ENCODE results near the gene DEFB132. TPM values are rescaled to one million over a fixed set of nuclear protein-coding genes. Genes with fewer than 3 reads are reported as not detected.
"Not testable (repeated sequence)": the region's sequence is repeated elsewhere in the genome, so short reads cannot be mapped to it uniquely, and the experiment has no call there.

The DEFB132 gene
- total RNA-seq, result not detected

- intact Hi-C loops (cut with micrococcal nuclease), result no loop called here
- Mint-ChIP-seq H3K27me3 (ENCODE audit: low read depth) (no peaks in the 10 kb centered on the region), H3K27ac (peak within 1 kb of the TSS; percentile 21), H3K4me3 (no peak within 1 kb of the TSS), H3K9me3 (no peaks in the 10 kb centered on the region), H3K4me1 (ENCODE audit: low read depth) (peaks cover 13% of the 10 kb centered on the region), H3K36me3 (ENCODE audit: low read depth) (no peaks in the 10 kb centered on the region)
- DNase-seq, result no peak
- CTCF ChIA-PET, result interaction anchor here (1.2 to 3.0 kb wide), 3 partner anchors 9 to 49 kb away, joined by 3 to 11 read pairs (median 5); no protein-coding TSS in a partner anchor
Observed at GRCh38 chr20:257419-257818, at the start of gene DEFB132. DEFB132 (plus strand) TSS chr20:257724; CDS start chr20:257779, 55 bp downstream.

GRCh38 chr20:208942-209566 is 48.5 kb upstream of the DEFB132 start:
- no peak overlapping the region for H3K4me3 Mint-ChIP-seq
- no peaks in the 10 kb centered on the region for H3K4me1 Mint-ChIP-seq (ENCODE audit: low read depth)
- no peaks in the 10 kb centered on the region for H3K27me3 Mint-ChIP-seq (ENCODE audit: low read depth)
- no peaks in the 10 kb centered on the region for H3K9me3 Mint-ChIP-seq
- CTCF ChIA-PET, result interaction anchor here (0.9 to 6.7 kb wide), 5 partner anchors 30 to 122 kb away, joined by 3 to 44 read pairs (median 3); no protein-coding TSS in a partner anchor
- no peak overlapping the region for H3K27ac Mint-ChIP-seq
- intact Hi-C loops (cut with micrococcal nuclease), result loop anchor here (1.0 kb wide), 2 partner anchors 58 to 121 kb away; no protein-coding TSS in a partner anchor
- no peaks in the 10 kb centered on the region for H3K36me3 Mint-ChIP-seq (ENCODE audit: low read depth)
- DNase-seq, result peak; percentile 41

- Mint-ChIP-seq H3K27me3 (ENCODE audit: low read depth) (no peaks in the 10 kb centered on the region), H3K27ac (no peak overlapping the region), H3K36me3 (ENCODE audit: low read depth) (no peaks in the 10 kb centered on the region), H3K9me3 (no peaks in the 10 kb centered on the region), H3K4me1 (ENCODE audit: low read depth) (no peaks in the 10 kb centered on the region), H3K4me3 (no peak overlapping the region)
- CTCF ChIA-PET, result interaction anchor here (0.8 to 2.1 kb wide), 8 partner anchors 15 to 120 kb away, joined by 3 to 13 read pairs (median 4); partner anchors contain the start of gene DEFB129
- intact Hi-C loops (cut with micrococcal nuclease), result no loop called here
- DNase-seq, result no peak
Observed at GRCh38 chr20:210809-211502, 46.6 kb upstream of the DEFB132 start.

- intact Hi-C loops (cut with micrococcal nuclease), result no loop called here
- no peak overlapping the region for H3K27ac Mint-ChIP-seq
- H3K36me3 Mint-ChIP-seq (ENCODE audit: low read depth), result no peaks in the 10 kb centered on the region
- no peaks in the 10 kb centered on the region for H3K9me3 Mint-ChIP-seq
- CTCF ChIA-PET, result interaction anchor here (0.7 to 1.9 kb wide), 4 partner anchors 14 to 52 kb away, joined by 3 to 10 read pairs (median 4); no protein-coding TSS in a partner anchor
- no peak for DNase-seq
- no peaks in the 10 kb centered on the region for H3K27me3 Mint-ChIP-seq (ENCODE audit: low read depth)
- H3K4me3 Mint-ChIP-seq, result no peak overlapping the region
- no peaks in the 10 kb centered on the region for H3K4me1 Mint-ChIP-seq (ENCODE audit: low read depth)
Observed at GRCh38 chr20:214383-214782, 43.1 kb upstream of the DEFB132 start.

GRCh38 chr20:215796-216195 is 41.7 kb upstream of the DEFB132 start:
- H3K36me3 Mint-ChIP-seq (ENCODE audit: low read depth), result no peaks in the 10 kb centered on the region
- H3K27me3 Mint-ChIP-seq (ENCODE audit: low read depth), result peaks cover 4% of the 10 kb centered on the region
- no peak for DNase-seq
- H3K4me3 Mint-ChIP-seq, result no peak overlapping the region
- H3K9me3 Mint-ChIP-seq, result no peaks in the 10 kb centered on the region
- H3K27ac Mint-ChIP-seq, result no peak overlapping the region
- CTCF ChIA-PET, result interaction anchor here (1.3 to 1.4 kb wide), 2 partner anchors 51 to 115 kb away, joined by 3 to 4 read pairs; no protein-coding TSS in a partner anchor
- H3K4me1 Mint-ChIP-seq (ENCODE audit: low read depth), result no peaks in the 10 kb centered on the region
- intact Hi-C loops (cut with micrococcal nuclease), result no loop called here

- H3K27ac Mint-ChIP-seq, result no peak overlapping the region
- no peak for DNase-seq
- H3K36me3 Mint-ChIP-seq (ENCODE audit: low read depth), result no peaks in the 10 kb centered on the region
- no peaks in the 10 kb centered on the region for H3K9me3 Mint-ChIP-seq
- H3K4me1 Mint-ChIP-seq (ENCODE audit: low read depth), result no peaks in the 10 kb centered on the region
- peaks cover 4% of the 10 kb centered on the region for H3K27me3 Mint-ChIP-seq (ENCODE audit: low read depth)
- intact Hi-C loops (cut with micrococcal nuclease), result no loop called here
- CTCF ChIA-PET, result interaction anchor here (0.6 to 1.4 kb wide), 4 partner anchors 9 to 126 kb away, joined by 3 to 5 read pairs (median 4); no protein-coding TSS in a partner anchor
- no peak overlapping the region for H3K4me3 Mint-ChIP-seq
Observed at GRCh38 chr20:217266-217665, 40.3 kb upstream of the DEFB132 start.

- intact Hi-C loops (cut with micrococcal nuclease), result no loop called here
- Mint-ChIP-seq H3K9me3 (no peaks in the 10 kb centered on the region), H3K27me3 (ENCODE audit: low read depth) (peaks cover 4% of the 10 kb centered on the region)
Observed at GRCh38 chr20:219290-220115, 38.0 kb upstream of the DEFB132 start.

GRCh38 chr20:221258-221830 is 36.2 kb upstream of the DEFB132 start:
- Mint-ChIP-seq H3K27me3 (ENCODE audit: low read depth) (peaks cover 4% of the 10 kb centered on the region), H3K4me1 (ENCODE audit: low read depth) (peaks cover 5% of the 10 kb centered on the region), H3K27ac (no peak overlapping the region), H3K4me3 (no peak overlapping the region), H3K9me3 (peaks cover 4% of the 10 kb centered on the region), H3K36me3 (ENCODE audit: low read depth) (no peaks in the 10 kb centered on the region)
- intact Hi-C loops (cut with micrococcal nuclease), result no loop called here
- CTCF ChIA-PET, result interaction anchor here (0.8 kb wide), 1 partner anchor 45 kb away, joined by 3 read pairs; no protein-coding TSS in a partner anchor
- DNase-seq, result no peak

More at GRCh38 chr20:219290-220115, 38.0 kb upstream of the DEFB132 start:
- no peak for DNase-seq
- Mint-ChIP-seq H3K27ac (no peak overlapping the region), H3K36me3 (ENCODE audit: low read depth) (no peaks in the 10 kb centered on the region), H3K4me3 (no peak overlapping the region), H3K4me1 (ENCODE audit: low read depth) (no peaks in the 10 kb centered on the region)
- CTCF ChIA-PET, result interaction anchor here (0.7 to 1.5 kb wide), 5 partner anchors 25 to 110 kb away, joined by 3 to 6 read pairs (median 3); no protein-coding TSS in a partner anchor

- peaks cover 30% of the 10 kb centered on the region for H3K4me1 Mint-ChIP-seq (ENCODE audit: low read depth)
- CTCF ChIA-PET, result interaction anchor here (0.9 to 1.2 kb wide), 2 partner anchors 14 to 40 kb away, joined by 4 read pairs; no protein-coding TSS in a partner anchor
- not testable (repeated sequence) for H3K4me3 Mint-ChIP-seq; H3K36me3 Mint-ChIP-seq (ENCODE audit: low read depth); DNase-seq; H3K27ac Mint-ChIP-seq; H3K9me3 Mint-ChIP-seq; H3K27me3 Mint-ChIP-seq (ENCODE audit: low read depth)
- intact Hi-C loops (cut with micrococcal nuclease), result loop anchor here (5.0 kb wide), 1 partner anchor 41 kb away; no protein-coding TSS in a partner anchor
Observed at GRCh38 chr20:225879-226278, 31.6 kb upstream of the DEFB132 start.

GRCh38 chr20:226958-227357 is 30.6 kb upstream of the DEFB132 start, which contains the start of gene DEFB129:
DEFB129 (plus strand) TSS chr20:227258; CDS start chr20:227289, 31 bp downstream.
- intact Hi-C loops (cut with micrococcal nuclease), result loop anchor here (1.0 to 5.0 kb wide), 2 partner anchors 11 to 40 kb away; no protein-coding TSS in a partner anchor
- H3K4me1 Mint-ChIP-seq (ENCODE audit: low read depth), result peaks cover 30% of the 10 kb centered on the region
- H3K9me3 Mint-ChIP-seq, result peaks cover 4% of the 10 kb centered on the region
- CTCF ChIA-PET, result interaction anchor here (0.7 to 2.2 kb wide), 5 partner anchors 16 to 205 kb away, joined by 3 to 12 read pairs (median 4); no protein-coding TSS in a partner anchor
- peak within 1 kb of the TSS; percentile 64 for H3K27ac Mint-ChIP-seq
- H3K4me3 Mint-ChIP-seq, result no peak within 1 kb of the TSS
- no peaks in the 10 kb centered on the region for H3K27me3 Mint-ChIP-seq (ENCODE audit: low read depth)
- no peaks in the 10 kb centered on the region for H3K36me3 Mint-ChIP-seq (ENCODE audit: low read depth)
- DNase-seq, result no peak

GRCh38 chr20:227439-228105 is 30.0 kb upstream of the DEFB132 start:
- Mint-ChIP-seq H3K4me1 (ENCODE audit: low read depth) (peaks cover 30% of the 10 kb centered on the region), H3K27ac (peak overlapping the region; percentile 64), H3K4me3 (no peak overlapping the region), H3K9me3 (peaks cover 4% of the 10 kb centered on the region), H3K27me3 (ENCODE audit: low read depth) (no peaks in the 10 kb centered on the region), H3K36me3 (ENCODE audit: low read depth) (no peaks in the 10 kb centered on the region)
- intact Hi-C loops (cut with micrococcal nuclease), result loop anchor here (1.0 to 5.0 kb wide), 2 partner anchors 11 to 40 kb away; no protein-coding TSS in a partner anchor
- DNase-seq, result no peak
- CTCF ChIA-PET, result interaction anchor here (0.6 to 2.2 kb wide), 7 partner anchors 13 to 204 kb away, joined by 3 to 12 read pairs (median 4); no protein-coding TSS in a partner anchor

All from activated naive CD4-positive, alpha-beta T cell treated with anti-CD3 and anti-CD28 coated beads for 36 hours (primary cell).